ENCODE measurements around the gene OSCAR. TPM values are rescaled to one million over a fixed set of nuclear protein-coding genes. Genes with fewer than 3 reads are reported as not detected.

Gene OSCAR
- total and polyA plus RNA-seq, 2 of the 13 experiments (the other 11 are each of a cell fraction or from before 2014, with no cell fraction given), result 1.9 TPM; not detected in 1

GRCh38 chr19:54102421-54103169, 2.0 kb upstream of the OSCAR start, which contains the start of gene NDUFA3 (continued):
- no peak for TF ChIP-seq CREB3 (CRISPR knock-in tag; IDR thresholded peaks at IDR 0.05)
- peak; percentile 19; the same call in 1 of the 2 replicates for TF ChIP-seq ZNF205 (CRISPR knock-in tag; IDR thresholded peaks at IDR 0.05)
- no peak for TF ChIP-seq RFXANK (CRISPR knock-in tag; IDR thresholded peaks at IDR 0.05)
- TF ChIP-seq ZNF143 (CRISPR knock-in tag; IDR thresholded peaks at IDR 0.05), result peak; percentile 98
- TF ChIP-seq ZFP91 (CRISPR knock-in tag; IDR thresholded peaks at IDR 0.05; ENCODE audit: borderline replicate concordance), result peak; percentile 90; the same call in 1 of the 2 replicates
- TF ChIP-seq NBN (conservative IDR thresholded peaks at IDR 0.05), result no peak
- TF ChIP-seq SKIL (CRISPR knock-in tag; IDR thresholded peaks at IDR 0.05; ENCODE audit: borderline replicate concordance), result no peak
- no peak for TF ChIP-seq ZEB1 (IDR thresholded peaks at IDR 0.05; ENCODE audit: insufficient replicate concordance, low read depth)
- TF ChIP-seq TBX3 (IDR thresholded peaks at IDR 0.05; ENCODE audit: borderline replicate concordance), result no peak
- TF ChIP-seq ZNF280B (CRISPR knock-in tag; IDR thresholded peaks at IDR 0.05; ENCODE audit: borderline replicate concordance), result peak; percentile 92
- TF ChIP-seq ZNF597 (CRISPR knock-in tag; IDR thresholded peaks at IDR 0.05), result no peak
